ENCODE results near the gene MBNL3.

GRCh38 chrX:132400706-132401105 is 88.1 kb downstream of the MBNL3 start:
- TF ChIP-seq GATA2 (IDR thresholded peaks at IDR 0.05; ENCODE audit: low read depth, low read length) (no peak), GATA3 (IDR thresholded peaks at IDR 0.05; ENCODE audit: low read depth, low read length) (no peak)
